ENCODE results near the gene TNFRSF1A.

- no peak for TF ChIP-seq POLR2A (IDR thresholded peaks at IDR 0.05)
- TF ChIP-seq CTCF (IDR thresholded peaks at IDR 0.05) = no peak
Measured at GRCh38 chr12:6285532-6286306, 56.2 kb downstream of the TNFRSF1A start.

Measured in adrenal gland (tissue), 5 donors.